Inferior parietal cortex (tissue), 1 donor: ENCODE data around the gene ZNF565.
"Not testable (repeated sequence)": the region's sequence is repeated elsewhere in the genome, so short reads cannot be mapped to it uniquely, and the experiment has no call there.

Experiments
- DNase-seq: peaks from one replicate; pipeline ENCODE4 v3.0.0-alpha.2; 2016; ENCODE audit errors: extremely low spot score

ZNF565 gene

GRCh38 chr19:36150586-36150985, 63.9 kb downstream of the ZNF565 start:
- DNase-seq, result no peak

DNA sequence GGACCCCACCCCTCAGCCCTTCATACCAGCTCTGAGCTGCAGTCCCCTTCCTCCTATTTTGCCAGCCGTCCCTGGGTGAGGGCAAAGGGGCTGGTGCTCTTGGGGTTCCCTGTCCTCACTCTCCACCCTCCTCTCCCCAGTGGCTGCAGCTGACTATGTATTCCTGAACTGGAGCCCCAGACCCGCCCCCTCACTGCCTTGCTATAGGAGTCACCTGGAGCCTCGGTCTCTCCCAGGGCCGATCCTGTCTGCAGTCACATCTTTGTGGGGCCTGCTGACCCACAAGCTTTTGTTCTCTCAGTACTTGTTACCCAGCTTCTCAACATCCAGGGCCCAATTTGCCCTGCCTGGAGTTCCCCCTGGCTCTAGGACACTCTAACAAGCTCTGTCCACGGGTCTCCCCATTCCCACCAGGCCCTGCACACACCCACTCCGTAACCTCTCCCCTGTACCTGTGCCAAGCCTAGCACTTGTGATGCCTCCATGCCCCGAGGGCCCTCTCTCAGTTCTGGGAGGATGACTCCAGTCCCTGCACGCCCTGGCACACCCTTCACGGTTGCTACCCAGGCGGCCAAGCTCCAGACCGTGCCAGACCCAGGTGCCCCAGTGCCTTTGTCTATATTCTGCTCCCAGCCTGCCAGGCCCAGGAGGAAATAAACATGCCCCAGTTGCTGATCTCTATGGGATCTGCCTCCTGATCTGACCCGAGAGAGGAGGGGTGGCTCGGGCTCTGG, 64.6 kb downstream of the ZNF565 start:
- DNase-seq, result no peak

DNA sequence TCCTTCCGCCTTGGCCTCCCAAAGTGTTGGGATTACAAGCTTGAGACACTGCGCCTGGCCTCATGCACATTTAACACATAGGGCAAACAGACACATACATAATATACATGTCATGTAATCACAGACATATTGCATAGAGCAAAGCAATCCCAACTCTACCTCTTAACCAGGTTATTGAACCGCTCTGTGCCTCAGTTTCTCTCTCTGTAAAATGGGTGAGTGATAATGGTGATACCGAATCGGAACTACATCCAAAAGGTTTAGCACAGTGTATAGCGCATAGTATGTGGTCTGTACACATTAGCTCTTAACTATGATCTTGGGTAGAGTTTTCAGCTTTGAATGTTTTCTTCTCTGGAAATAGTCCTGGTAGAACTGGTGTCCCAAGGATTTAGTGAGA, 69.8 kb downstream of the ZNF565 start:
- no peak for DNase-seq

- no peak for DNase-seq
These were observed 72.0 kb downstream of the ZNF565 start for GRCh38 chr19:36142496-36142895.

GRCh38 chr19:36142046-36142445, 72.4 kb downstream of the ZNF565 start:
- no peak for DNase-seq

GRCh38 chr19:36141039-36141927, 73.2 kb downstream of the ZNF565 start:
- peak; percentile 52 for DNase-seq

GRCh38 chr19:36140304-36141038, 74.0 kb downstream of the ZNF565 start:
- peak; percentile 37 for DNase-seq

- peak; percentile 95 for DNase-seq
These were observed 74.8 kb downstream of the ZNF565 start, which contains the start of gene CAPNS1 for GRCh38 chr19:36139473-36140303. TSS of gene CAPNS1 (plus strand) at chr19:36140066. CDS start at chr19:36141012, 946 bp downstream.

DNA sequence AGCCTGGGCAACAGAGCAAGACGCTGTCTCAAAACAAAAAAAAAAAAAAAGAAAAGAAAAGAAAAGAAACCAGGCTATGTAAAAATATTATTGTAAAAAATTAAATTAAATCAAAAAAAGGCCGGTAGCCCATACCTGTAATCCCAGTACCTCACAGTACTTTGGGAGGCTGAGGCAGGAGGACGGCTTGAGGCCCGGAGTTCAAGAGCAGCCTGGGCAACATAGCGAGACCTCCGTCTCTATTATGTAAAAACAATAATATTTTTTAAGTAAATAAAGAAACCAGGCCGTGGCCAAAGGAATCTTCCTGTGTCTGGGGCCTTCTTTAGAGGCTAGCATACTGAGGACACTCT, 75.4 kb downstream of the ZNF565 start:
- no peak for DNase-seq

GRCh38 chr19:36136964-36137686, 77.3 kb downstream of the ZNF565 start:
- no peak for DNase-seq

DNA sequence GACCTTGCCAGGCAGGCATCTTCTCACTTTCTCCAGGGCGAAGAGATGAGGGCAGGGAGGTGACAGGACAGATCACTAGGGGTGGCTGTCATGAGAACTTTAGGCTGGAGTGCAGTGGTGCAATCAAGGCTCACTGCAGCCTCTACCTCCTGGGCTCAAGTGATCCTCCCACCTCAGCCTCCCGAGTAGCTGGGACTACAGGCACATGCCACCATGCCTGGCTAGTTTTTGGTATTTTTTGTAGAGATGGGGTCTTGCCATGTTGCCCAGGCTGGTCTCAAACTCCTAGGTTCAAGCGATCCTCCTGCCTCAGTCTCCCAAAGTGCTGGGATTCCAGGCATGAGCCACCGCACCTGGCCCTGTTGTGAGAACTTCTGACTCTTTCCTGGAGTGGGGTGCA, 79.6 kb downstream of the ZNF565 start:
- not testable (repeated sequence) for DNase-seq
